Neural cell (in vitro differentiated cells): ENCODE measurements around the gene SND1. TPM values are rescaled to one million over a fixed set of nuclear protein-coding genes. Genes with fewer than 3 reads are reported as not detected.

Source experiments
- H2AFZ ChIP-seq: fragments of 200-600, 300-800 bp; sonication (generic), shearing (Covaris generic); 2 replicates; pipeline ENCODE4 v1.6.0; 2014; ENCODE audit warnings: low read depth, mild to moderate bottlenecking, antibody characterized with exemption, low read length, moderate library complexity
- H3F3A ChIP-seq: fragments of 200-600 bp; shearing (Covaris generic); 2 replicates; pipeline ENCODE4 v1.6.1; 2016; ENCODE audit warnings: mild to moderate bottlenecking, moderate library complexity, mixed read lengths, antibody characterized with exemption, low read length; ENCODE audit not compliant: insufficient read depth, poor library complexity, severe bottlenecking
- H3K27ac ChIP-seq: fragments of 200-600, 300-800 bp; sonication (generic), shearing (Covaris generic); 2 replicates; pipeline ENCODE4 v1.5.1; 2014; ENCODE audit warnings: mild to moderate bottlenecking, low read length, moderate library complexity
- H3K27me3 ChIP-seq: fragments of 300-800, 200-600 bp; sonication (generic), shearing (Covaris generic); 2 replicates; pipeline ENCODE4 v1.6.0; 2014; ENCODE audit warnings: mild to moderate bottlenecking, low read depth, low read length, moderate library complexity; ENCODE audit not compliant: insufficient read depth
- H3K36me3 ChIP-seq: fragments of 300-800, 200-600 bp; sonication (generic), shearing (Covaris generic); 2 replicates; pipeline ENCODE4 v1.5.1; 2014; ENCODE audit warnings: mild to moderate bottlenecking, antibody characterized with exemption, low read length, moderate library complexity; ENCODE audit not compliant: insufficient read depth
- H3K4me2 ChIP-seq: fragments of 300-800, 200-600 bp; sonication (generic), shearing (Covaris generic); 2 replicates; pipeline ENCODE4 v1.6.0; 2014; ENCODE audit warnings: mild to moderate bottlenecking, low read length
- H3K4me3 ChIP-seq: fragments of 300-800, 200-600 bp; sonication (generic), shearing (Covaris generic); 2 replicates; pipeline ENCODE4 v1.5.1; 2014; ENCODE audit warnings: mild to moderate bottlenecking, low read length, moderate library complexity
- H3K79me2 ChIP-seq: fragments of 200-600 bp; shearing (Covaris generic); replicated peaks from 2 replicates; pipeline ENCODE4 v1.6.0; 2014; ENCODE audit warnings: mild to moderate bottlenecking, low read length, moderate library complexity; ENCODE audit not compliant: insufficient read depth
- H3K9ac ChIP-seq: fragments of 300-800, 200-600 bp; sonication (generic), shearing (Covaris generic); 2 replicates; pipeline ENCODE4 v1.6.1; 2016; ENCODE audit warnings: mild to moderate bottlenecking, low read length, mixed read lengths
- H3K9me2 ChIP-seq: fragments of 200-600 bp; shearing (Covaris generic); 2 replicates; pipeline ENCODE4 v1.6.1; 2016; ENCODE audit warnings: mild to moderate bottlenecking, low read length, mixed read lengths; ENCODE audit not compliant: insufficient read depth
- H3K9me3 ChIP-seq: fragments of 200-600, 300-800 bp; sonication (generic), shearing (Covaris generic); 2 replicates; pipeline ENCODE4 v1.6.1; 2016; ENCODE audit warnings: mild to moderate bottlenecking, mixed run types, low read length, moderate library complexity, mixed read lengths
- H4K20me1 ChIP-seq: fragments of 200-600 bp; shearing (Covaris generic); 2 replicates; pipeline ENCODE4 v1.6.1; 2016; ENCODE audit warnings: mild to moderate bottlenecking, mixed run types; ENCODE audit not compliant: insufficient read depth
- EP300 ChIP-seq: fragments of 450-650 bp; conservative IDR thresholded peaks from 2 replicates; pipeline ENCODE4 v1.6.1; 2014; ENCODE audit warnings: antibody characterized with exemption, mild to moderate bottlenecking, moderate library complexity; ENCODE audit not compliant: poor library complexity, severe bottlenecking
- EZH2 ChIP-seq: fragments of 200-600, 300-800 bp; shearing (Covaris generic), sonication (generic); IDR thresholded peaks from 2 replicates; pipeline ENCODE4 v1.6.1; 2014; ENCODE audit warnings: antibody characterized with exemption, low read length, borderline replicate concordance, mild to moderate bottlenecking; ENCODE audit not compliant: insufficient read depth, poor library complexity, severe bottlenecking
- MXI1 ChIP-seq: fragments of 450-650 bp; conservative IDR thresholded peaks from 2 replicates; pipeline ENCODE4 v1.6.1; 2014; ENCODE audit warnings: antibody characterized with exemption, mild to moderate bottlenecking; ENCODE audit not compliant: poor library complexity, severe bottlenecking
- POLR2AphosphoS5 ChIP-seq: IDR thresholded peaks from 2 replicates; pipeline ENCODE4 v1.6.1; 2012
- RAD21 ChIP-seq: fragments of 450-650 bp; conservative IDR thresholded peaks from 2 replicates; pipeline ENCODE4 v1.6.1; 2014; ENCODE audit warnings: antibody characterized with exemption, mild to moderate bottlenecking, moderate library complexity
- SMC3 ChIP-seq: fragments of 450-650 bp; conservative IDR thresholded peaks from 2 replicates; pipeline ENCODE4 v1.6.1; 2014; ENCODE audit warnings: antibody characterized with exemption, mild to moderate bottlenecking, moderate library complexity; ENCODE audit not compliant: poor library complexity
- TAF1 ChIP-seq: IDR thresholded peaks from 2 replicates; pipeline ENCODE4 v1.6.1; 2012; ENCODE audit warnings: low read depth
- polyA plus RNA-seq: library from polyadenylated mRNA; depleted of rRNA; stranded (reverse); fragments of >200 nt; gene quantifications from 2 replicates; pipeline ENCODE4 v1.2.3, GENCODE V29; 2014
- TF ChIP-seq, protein P1 (sequence below): IDR thresholded peaks from 2 replicates; pipeline ENCODE4 v1.6.1; 2012; ENCODE audit warnings: borderline replicate concordance
- TF ChIP-seq, protein P2 (sequence below): fragments of 450-650 bp; IDR thresholded peaks from 2 replicates; pipeline ENCODE4 v1.5.1; 2014; ENCODE audit warnings: antibody characterized with exemption, mild to moderate bottlenecking, moderate library complexity; ENCODE audit not compliant: poor library complexity, severe bottlenecking

Gene SND1
- polyA plus RNA-seq, 1 donor from 2014 or later: 37.4 TPM

DNA sequence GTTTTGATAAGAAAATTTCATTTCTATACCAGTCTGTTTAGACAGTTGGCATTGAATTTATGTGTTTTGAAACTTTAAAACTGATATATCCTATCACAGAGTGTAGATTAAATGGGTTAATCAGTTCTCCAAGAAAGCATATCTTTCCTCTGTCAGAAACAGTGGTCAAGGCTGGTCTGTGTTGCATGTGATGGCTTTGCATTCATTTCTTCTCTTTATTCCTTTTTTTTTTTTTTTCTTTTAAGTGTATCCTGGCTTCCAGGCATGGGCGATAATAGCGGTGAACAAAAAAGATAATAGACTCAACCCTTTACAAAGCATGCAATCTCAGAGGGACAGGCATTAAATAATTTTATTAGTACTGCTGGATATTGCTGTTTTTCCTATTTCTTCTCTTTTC is 242.6 kb downstream of the SND1 start:
- TF ChIP-seq TAF1 (no peak), POLR2AphosphoS5 (no peak), MXI1 (no peak), SMC3 (no peak), RAD21 (no peak), EZH2 (no peak), EP300 (no peak)
- TF ChIP-seq, protein P1, sequence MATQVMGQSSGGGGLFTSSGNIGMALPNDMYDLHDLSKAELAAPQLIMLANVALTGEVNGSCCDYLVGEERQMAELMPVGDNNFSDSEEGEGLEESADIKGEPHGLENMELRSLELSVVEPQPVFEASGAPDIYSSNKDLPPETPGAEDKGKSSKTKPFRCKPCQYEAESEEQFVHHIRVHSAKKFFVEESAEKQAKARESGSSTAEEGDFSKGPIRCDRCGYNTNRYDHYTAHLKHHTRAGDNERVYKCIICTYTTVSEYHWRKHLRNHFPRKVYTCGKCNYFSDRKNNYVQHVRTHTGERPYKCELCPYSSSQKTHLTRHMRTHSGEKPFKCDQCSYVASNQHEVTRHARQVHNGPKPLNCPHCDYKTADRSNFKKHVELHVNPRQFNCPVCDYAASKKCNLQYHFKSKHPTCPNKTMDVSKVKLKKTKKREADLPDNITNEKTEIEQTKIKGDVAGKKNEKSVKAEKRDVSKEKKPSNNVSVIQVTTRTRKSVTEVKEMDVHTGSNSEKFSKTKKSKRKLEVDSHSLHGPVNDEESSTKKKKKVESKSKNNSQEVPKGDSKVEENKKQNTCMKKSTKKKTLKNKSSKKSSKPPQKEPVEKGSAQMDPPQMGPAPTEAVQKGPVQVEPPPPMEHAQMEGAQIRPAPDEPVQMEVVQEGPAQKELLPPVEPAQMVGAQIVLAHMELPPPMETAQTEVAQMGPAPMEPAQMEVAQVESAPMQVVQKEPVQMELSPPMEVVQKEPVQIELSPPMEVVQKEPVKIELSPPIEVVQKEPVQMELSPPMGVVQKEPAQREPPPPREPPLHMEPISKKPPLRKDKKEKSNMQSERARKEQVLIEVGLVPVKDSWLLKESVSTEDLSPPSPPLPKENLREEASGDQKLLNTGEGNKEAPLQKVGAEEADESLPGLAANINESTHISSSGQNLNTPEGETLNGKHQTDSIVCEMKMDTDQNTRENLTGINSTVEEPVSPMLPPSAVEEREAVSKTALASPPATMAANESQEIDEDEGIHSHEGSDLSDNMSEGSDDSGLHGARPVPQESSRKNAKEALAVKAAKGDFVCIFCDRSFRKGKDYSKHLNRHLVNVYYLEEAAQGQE: no peak
- TF ChIP-seq, protein P2, sequence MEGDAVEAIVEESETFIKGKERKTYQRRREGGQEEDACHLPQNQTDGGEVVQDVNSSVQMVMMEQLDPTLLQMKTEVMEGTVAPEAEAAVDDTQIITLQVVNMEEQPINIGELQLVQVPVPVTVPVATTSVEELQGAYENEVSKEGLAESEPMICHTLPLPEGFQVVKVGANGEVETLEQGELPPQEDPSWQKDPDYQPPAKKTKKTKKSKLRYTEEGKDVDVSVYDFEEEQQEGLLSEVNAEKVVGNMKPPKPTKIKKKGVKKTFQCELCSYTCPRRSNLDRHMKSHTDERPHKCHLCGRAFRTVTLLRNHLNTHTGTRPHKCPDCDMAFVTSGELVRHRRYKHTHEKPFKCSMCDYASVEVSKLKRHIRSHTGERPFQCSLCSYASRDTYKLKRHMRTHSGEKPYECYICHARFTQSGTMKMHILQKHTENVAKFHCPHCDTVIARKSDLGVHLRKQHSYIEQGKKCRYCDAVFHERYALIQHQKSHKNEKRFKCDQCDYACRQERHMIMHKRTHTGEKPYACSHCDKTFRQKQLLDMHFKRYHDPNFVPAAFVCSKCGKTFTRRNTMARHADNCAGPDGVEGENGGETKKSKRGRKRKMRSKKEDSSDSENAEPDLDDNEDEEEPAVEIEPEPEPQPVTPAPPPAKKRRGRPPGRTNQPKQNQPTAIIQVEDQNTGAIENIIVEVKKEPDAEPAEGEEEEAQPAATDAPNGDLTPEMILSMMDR: no peak
- H3F3A ChIP-seq: no peaks in the 10 kb centered on the region
- H3K27me3 ChIP-seq: no peaks in the 10 kb centered on the region
- H3K79me2 ChIP-seq: no peaks in the 10 kb centered on the region
- H3K9ac ChIP-seq: no peak overlapping the region
- no peaks in the 10 kb centered on the region for H4K20me1 ChIP-seq
- no peaks in the 10 kb centered on the region for H3K36me3 ChIP-seq
- no peak overlapping the region for H3K4me2 ChIP-seq
- H2AFZ ChIP-seq: no peak overlapping the region
- H3K9me2 ChIP-seq: no peaks in the 10 kb centered on the region
- no peak overlapping the region for H3K27ac ChIP-seq
- H3K9me3 ChIP-seq: no peaks in the 10 kb centered on the region
- no peak overlapping the region for H3K4me3 ChIP-seq

GRCh38 chr7:127895360-127895759 is 243.4 kb downstream of the SND1 start:
- Histone ChIP-seq H3K4me3 (no peak overlapping the region), H3K9me2 (no peaks in the 10 kb centered on the region), H3K36me3 (no peaks in the 10 kb centered on the region), H3K27me3 (no peaks in the 10 kb centered on the region), H4K20me1 (no peaks in the 10 kb centered on the region), H3K4me2 (no peak overlapping the region), H3K9me3 (no peaks in the 10 kb centered on the region), H3F3A (no peaks in the 10 kb centered on the region), H2AFZ (no peak overlapping the region), H3K9ac (no peak overlapping the region), H3K79me2 (no peaks in the 10 kb centered on the region), H3K27ac (no peak overlapping the region)
- TF ChIP-seq, protein P2: no peak
- TF ChIP-seq MXI1 (no peak), POLR2AphosphoS5 (no peak), SMC3 (no peak), TAF1 (no peak), EP300 (no peak)
- TF ChIP-seq, protein P1: no peak
